Measurements from ENCODE around the gene SLC12A8. TPM values are rescaled to one million over a fixed set of nuclear protein-coding genes. Genes with fewer than 3 reads are reported as not detected.
A peak's percentile ranks its signal among the peaks of the same experiment; 100 is the strongest.

The SLC12A8 gene
- total and polyA plus RNA-seq, 4 donors = 4.2 to 5.2 (median 4.9) TPM

- no peak overlapping the region for H3K4me3 ChIP-seq (ENCODE audit: low read depth, low read length)
- no peaks in the 10 kb centered on the region for H3K27me3 ChIP-seq (ENCODE audit: control insufficient read depth, insufficient read depth, low read length)
- no peak for DNase-seq (ENCODE audit: low read depth in 4 of 6, low spot score in 6 of 6)
- no peaks in the 10 kb centered on the region for H3K9me3 ChIP-seq (ENCODE audit: control insufficient read depth, insufficient read depth, low read length)
- 95% methylated on average over 5 of the region's 9 CpGs for WGBS (ENCODE audit: insufficient coverage)
- H3K4me1 ChIP-seq (ENCODE audit: control insufficient read depth, insufficient read depth, low read length) = peaks cover 23% of the 10 kb centered on the region
- no peak overlapping the region for H3K27ac ChIP-seq (ENCODE audit: low read depth, low read length)
- no peaks in the 10 kb centered on the region for H3K36me3 ChIP-seq (ENCODE audit: control insufficient read depth, insufficient read depth, low read length)
Measured at GRCh38 chr3:125151442-125151817, 61.1 kb downstream of the SLC12A8 start.

- no peaks in the 10 kb centered on the region for H3K27me3 ChIP-seq (ENCODE audit: control insufficient read depth, insufficient read depth, low read length)
- H3K4me1 ChIP-seq (ENCODE audit: control insufficient read depth, insufficient read depth, low read length) = peaks cover 17% of the 10 kb centered on the region
- H3K9me3 ChIP-seq (ENCODE audit: control insufficient read depth, insufficient read depth, low read length) = no peaks in the 10 kb centered on the region
- no peak overlapping the region for H3K27ac ChIP-seq (ENCODE audit: low read depth, low read length)
- WGBS (ENCODE audit: insufficient coverage) = 74% methylated on average over 9 of the region's 14 CpGs
- H3K36me3 ChIP-seq (ENCODE audit: control insufficient read depth, insufficient read depth, low read length) = no peaks in the 10 kb centered on the region
- no peak for DNase-seq (ENCODE audit: low read depth in 4 of 6, low spot score in 6 of 6)
- H3K4me3 ChIP-seq (ENCODE audit: low read depth, low read length) = no peak overlapping the region
Measured at GRCh38 chr3:125150525-125151441, 61.8 kb downstream of the SLC12A8 start.

DNA sequence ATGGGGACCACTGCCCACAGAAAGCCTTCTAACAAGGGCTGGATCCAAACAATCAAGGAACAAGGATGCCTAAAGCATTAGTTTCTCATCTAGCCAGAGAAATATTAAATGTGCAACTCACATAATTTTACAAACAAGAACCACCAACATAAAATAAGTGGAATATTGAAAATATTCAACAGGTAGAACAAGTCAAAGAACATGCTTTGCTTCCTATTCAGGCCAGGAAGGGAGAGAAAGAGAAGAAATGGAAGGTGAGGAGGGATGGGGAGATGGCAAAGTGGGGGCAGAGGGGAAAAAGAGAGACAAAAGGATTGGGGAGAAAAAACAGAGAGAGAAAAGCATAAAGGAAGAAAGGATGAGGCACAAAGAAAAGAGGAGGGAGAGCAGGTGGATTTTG lies 63.1 kb downstream of the SLC12A8 start:
- no peak overlapping the region for H3K27ac ChIP-seq (ENCODE audit: low read depth, low read length)
- no peaks in the 10 kb centered on the region for H3K9me3 ChIP-seq (ENCODE audit: control insufficient read depth, insufficient read depth, low read length)
- H3K36me3 ChIP-seq (ENCODE audit: control insufficient read depth, insufficient read depth, low read length) = no peaks in the 10 kb centered on the region
- peaks cover 19% of the 10 kb centered on the region for H3K4me1 ChIP-seq (ENCODE audit: control insufficient read depth, insufficient read depth, low read length)
- H3K4me3 ChIP-seq (ENCODE audit: low read depth, low read length) = no peak overlapping the region
- no peak for DNase-seq (ENCODE audit: low read depth in 4 of 6, low spot score in 6 of 6)
- no peaks in the 10 kb centered on the region for H3K27me3 ChIP-seq (ENCODE audit: control insufficient read depth, insufficient read depth, low read length)

DNA sequence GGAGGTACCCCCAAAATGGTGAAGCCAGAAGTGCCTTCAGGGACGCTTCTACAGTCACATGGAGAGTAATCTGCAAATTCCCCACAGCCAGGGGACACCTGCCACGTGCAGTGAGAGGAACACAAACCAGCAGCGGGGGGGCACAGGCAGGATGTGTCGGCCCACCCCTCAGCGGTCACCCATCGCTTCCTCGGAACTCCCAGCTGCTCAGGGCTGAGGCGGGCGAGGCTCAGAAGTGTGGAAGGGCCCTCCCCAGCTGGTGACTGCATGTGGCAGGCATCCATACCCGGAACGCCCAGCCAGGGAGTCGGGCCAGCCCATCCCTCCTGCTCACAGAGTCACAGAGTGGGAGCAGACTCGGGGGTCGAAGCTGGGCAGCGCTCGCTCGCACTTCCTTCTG lies 63.7 kb downstream of the SLC12A8 start:
- no peaks in the 10 kb centered on the region for H3K27me3 ChIP-seq (ENCODE audit: control insufficient read depth, insufficient read depth, low read length)
- no peaks in the 10 kb centered on the region for H3K36me3 ChIP-seq (ENCODE audit: control insufficient read depth, insufficient read depth, low read length)
- H3K4me3 ChIP-seq (ENCODE audit: low read depth, low read length) = no peak overlapping the region
- DNase-seq (ENCODE audit: low read depth in 4 of 6, low spot score in 6 of 6) = peak in 1 of 6 donors; percentile 70
- H3K27ac ChIP-seq (ENCODE audit: low read depth, low read length) = peak overlapping the region; percentile 43
- 37% methylated on average over 14 of the region's 17 CpGs for WGBS (ENCODE audit: insufficient coverage)
- no peaks in the 10 kb centered on the region for H3K9me3 ChIP-seq (ENCODE audit: control insufficient read depth, insufficient read depth, low read length)
- H3K4me1 ChIP-seq (ENCODE audit: control insufficient read depth, insufficient read depth, low read length) = peaks cover 25% of the 10 kb centered on the region

DNA sequence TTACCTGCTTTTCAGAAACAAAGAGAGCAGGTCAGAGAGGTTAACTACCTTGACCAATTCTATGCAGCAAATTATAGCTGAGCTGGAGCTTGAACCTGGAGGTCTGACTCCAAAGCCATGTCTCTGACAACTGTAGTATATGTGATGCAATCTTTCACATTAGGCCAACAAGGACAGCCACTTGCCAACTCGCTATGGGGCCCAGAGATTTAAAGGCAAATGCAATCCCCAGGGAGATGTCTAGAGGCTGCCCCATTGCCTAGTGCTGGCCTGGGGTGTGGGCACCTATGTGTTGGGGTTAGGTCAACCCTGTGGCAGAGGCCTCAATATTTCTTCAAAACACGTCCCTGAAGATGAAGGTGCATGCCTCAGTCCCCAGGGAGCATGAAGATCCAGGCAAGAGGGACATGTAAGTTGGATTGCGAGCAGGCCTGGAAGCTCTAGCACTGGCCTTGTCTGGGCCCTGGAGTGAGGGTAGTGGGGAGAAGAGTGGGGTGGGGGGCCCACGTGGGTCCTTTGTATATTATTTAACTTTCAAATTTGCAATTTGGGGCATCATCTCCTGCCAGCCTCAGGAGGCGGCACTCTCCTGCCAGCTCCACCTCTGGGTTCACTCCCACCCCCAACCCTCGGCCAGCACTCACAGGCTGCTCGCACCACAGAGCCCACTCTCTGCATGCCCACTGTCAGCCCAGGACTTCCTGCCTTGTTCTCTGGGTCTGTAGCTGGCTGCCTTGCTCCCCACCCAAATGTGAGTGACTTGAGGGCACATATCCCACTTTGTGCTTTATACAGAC lies 64.3 kb downstream of the SLC12A8 start:
- Histone ChIP-seq H3K9me3 (ENCODE audit: control insufficient read depth, insufficient read depth, low read length) (no peaks in the 10 kb centered on the region), H3K36me3 (ENCODE audit: control insufficient read depth, insufficient read depth, low read length) (no peaks in the 10 kb centered on the region), H3K27me3 (ENCODE audit: control insufficient read depth, insufficient read depth, low read length) (peaks cover 2% of the 10 kb centered on the region), H3K27ac (ENCODE audit: low read depth, low read length) (no peak overlapping the region), H3K4me1 (ENCODE audit: control insufficient read depth, insufficient read depth, low read length) (peaks cover 30% of the 10 kb centered on the region), H3K4me3 (ENCODE audit: low read depth, low read length) (no peak overlapping the region)
- WGBS (ENCODE audit: insufficient coverage) = 63% methylated on average over 5 of the region's 7 CpGs
- DNase-seq (ENCODE audit: low read depth in 4 of 6, low spot score in 6 of 6) = no peak

DNA sequence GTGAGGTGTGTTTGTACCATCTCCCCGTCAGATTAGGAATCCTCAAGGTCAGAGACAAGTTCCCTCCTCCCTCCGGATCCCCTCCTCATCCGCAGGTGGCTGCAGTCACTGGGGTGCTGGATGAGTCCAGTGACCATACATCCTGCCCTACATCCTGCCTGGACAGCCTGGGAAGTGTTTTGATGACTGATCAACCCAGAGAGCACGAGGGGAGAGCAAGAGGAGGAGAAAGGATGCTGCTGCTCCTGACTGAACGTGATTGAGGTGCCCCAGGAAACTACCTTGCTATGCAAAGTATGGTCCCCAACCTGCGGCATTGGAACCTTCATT lies 65.1 kb downstream of the SLC12A8 start:
- Histone ChIP-seq H3K27me3 (ENCODE audit: control insufficient read depth, insufficient read depth, low read length) (peaks cover 2% of the 10 kb centered on the region), H3K36me3 (ENCODE audit: control insufficient read depth, insufficient read depth, low read length) (no peaks in the 10 kb centered on the region), H3K27ac (ENCODE audit: low read depth, low read length) (no peak overlapping the region), H3K4me1 (ENCODE audit: control insufficient read depth, insufficient read depth, low read length) (peaks cover 32% of the 10 kb centered on the region), H3K4me3 (ENCODE audit: low read depth, low read length) (no peak overlapping the region), H3K9me3 (ENCODE audit: control insufficient read depth, insufficient read depth, low read length) (no peaks in the 10 kb centered on the region)
- 100% methylated on average over 1 of the region's 6 CpGs for WGBS (ENCODE audit: insufficient coverage)
- DNase-seq (ENCODE audit: low read depth in 4 of 6, low spot score in 6 of 6) = no peak

DNA sequence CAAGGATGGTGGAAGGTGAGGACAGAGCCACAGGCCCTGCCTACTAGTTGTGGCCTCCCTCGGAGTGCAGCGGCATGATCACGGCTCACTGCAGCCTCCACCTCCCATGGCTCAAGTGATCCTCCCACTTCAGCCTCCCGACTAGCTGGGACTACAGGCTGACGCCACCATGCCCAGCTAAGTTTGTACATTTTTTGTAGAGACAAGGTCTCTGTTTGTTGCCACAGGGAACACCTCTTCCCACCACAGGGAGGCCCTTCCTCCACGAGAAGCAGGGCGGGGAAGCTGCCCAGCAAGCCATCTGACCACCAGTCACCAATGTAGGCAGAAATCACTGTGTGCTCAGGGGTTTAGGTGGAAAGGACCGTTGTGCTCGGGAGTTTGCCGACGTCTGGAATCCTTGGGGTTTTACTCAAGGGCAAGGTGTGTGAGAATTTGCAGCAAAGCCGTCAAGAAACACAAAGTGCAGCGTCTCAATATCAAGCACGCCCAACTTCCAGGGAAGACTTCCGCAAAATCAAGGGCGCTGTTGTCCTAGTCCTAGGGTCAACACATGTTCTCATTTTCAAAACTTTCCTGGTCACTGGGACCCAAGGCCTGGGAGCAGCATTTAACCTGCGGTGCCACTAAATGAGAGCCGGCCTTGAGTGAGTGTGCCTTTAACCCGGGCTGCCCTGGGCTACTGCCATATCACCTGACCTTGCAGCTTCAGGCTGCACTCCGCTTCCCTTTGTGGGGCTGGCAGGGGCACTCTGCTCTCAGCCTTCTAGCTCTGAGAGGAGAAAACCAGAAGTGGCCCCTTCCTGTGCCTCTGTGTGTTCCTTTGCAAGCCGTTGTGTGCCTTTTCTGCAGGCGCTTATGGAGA lies 65.7 kb downstream of the SLC12A8 start:
- WGBS (ENCODE audit: insufficient coverage) = 85% methylated on average over 17 of the region's 22 CpGs
- no peak overlapping the region for H3K27ac ChIP-seq (ENCODE audit: low read depth, low read length)
- peaks cover 38% of the 10 kb centered on the region for H3K4me1 ChIP-seq (ENCODE audit: control insufficient read depth, insufficient read depth, low read length)

DNA sequence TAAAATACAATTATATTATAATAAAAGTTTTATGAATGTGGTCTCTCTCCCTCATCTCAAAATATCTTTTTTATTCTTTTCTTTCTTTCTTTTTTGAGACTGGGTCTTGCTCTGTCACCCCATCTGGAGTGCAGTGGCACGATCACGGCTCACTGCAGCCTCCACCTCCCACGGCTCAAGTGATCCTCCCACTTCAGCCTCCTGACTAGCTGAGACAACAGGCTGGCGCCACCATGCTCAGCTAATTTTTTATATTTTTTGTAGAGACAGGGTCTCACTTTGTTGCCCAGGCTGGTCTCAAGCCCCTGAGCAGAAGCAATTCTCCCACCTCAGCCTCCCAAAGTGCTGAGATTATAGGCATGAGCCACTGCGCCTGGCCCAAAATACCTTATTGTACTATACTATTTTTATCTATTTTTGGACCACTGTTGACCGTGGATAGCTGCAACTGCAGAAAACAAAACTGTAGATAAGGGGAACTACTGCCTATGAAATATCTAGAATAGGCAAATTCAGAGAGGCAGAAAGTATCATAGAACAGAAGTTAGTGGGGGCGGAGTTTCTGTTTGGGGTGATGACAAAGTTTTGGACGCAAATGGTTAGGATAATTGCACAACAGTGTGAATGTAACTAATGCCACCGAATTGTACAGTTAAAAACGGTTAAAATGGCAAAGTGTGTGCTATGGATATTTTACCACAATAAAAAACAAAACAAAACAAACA lies 66.6 kb downstream of the SLC12A8 start:
- no peak for DNase-seq (ENCODE audit: low read depth in 4 of 6, low spot score in 6 of 6)
- Histone ChIP-seq H3K36me3 (ENCODE audit: control insufficient read depth, insufficient read depth, low read length) (no peaks in the 10 kb centered on the region), H3K4me1 (ENCODE audit: control insufficient read depth, insufficient read depth, low read length) (peaks cover 47% of the 10 kb centered on the region), H3K27me3 (ENCODE audit: control insufficient read depth, insufficient read depth, low read length) (peaks cover 5% of the 10 kb centered on the region), H3K27ac (ENCODE audit: low read depth, low read length) (no peak overlapping the region), H3K9me3 (ENCODE audit: control insufficient read depth, insufficient read depth, low read length) (no peaks in the 10 kb centered on the region), H3K4me3 (ENCODE audit: low read depth, low read length) (no peak overlapping the region)
- WGBS (ENCODE audit: insufficient coverage) = 100% methylated on average over 2 of the region's 10 CpGs

More for the DNA sequence above, 65.7 kb downstream of the SLC12A8 start:
- no peak overlapping the region for H3K4me3 ChIP-seq (ENCODE audit: low read depth, low read length)
- no peak for DNase-seq (ENCODE audit: low read depth in 4 of 6, low spot score in 6 of 6)
- H3K27me3 ChIP-seq (ENCODE audit: control insufficient read depth, insufficient read depth, low read length) = peaks cover 5% of the 10 kb centered on the region
- H3K9me3 ChIP-seq (ENCODE audit: control insufficient read depth, insufficient read depth, low read length) = no peaks in the 10 kb centered on the region
- H3K36me3 ChIP-seq (ENCODE audit: control insufficient read depth, insufficient read depth, low read length) = no peaks in the 10 kb centered on the region

Data from spinal cord (tissue), 10 donors.